Fibroblast of lung (primary cell): ENCODE data around the gene NTN1.

Experiments used
- CTCF ChIP-seq, 2 donors: IDR thresholded peaks in 1 of 2; conservative IDR thresholded peaks in 1 of 2; 1 replicate in 1 of 2; 2 replicates in 1 of 2; pipeline ENCODE4 v1.5.1; 2011 to 2012; ENCODE audit warnings: low read length in 2 of 2, control low read depth in 1 of 2, inconsistent platforms in 1 of 2, low read depth in 1 of 2, mild to moderate bottlenecking in 1 of 2
- EZH2 ChIP-seq: IDR thresholded peaks from 2 replicates; pipeline ENCODE4 v1.5.1; 2012; ENCODE audit warnings: low read length, control low read depth, mild to moderate bottlenecking; ENCODE audit errors: missing control alignments

- TF ChIP-seq EZH2 (no peak), CTCF (conservative IDR thresholded peaks at IDR 0.05 in 1 of 2, IDR thresholded peaks at IDR 0.05 in 1 of 2; ENCODE audit: low read depth in 1 of 2, low read length in 2 of 2) (no peak)
Observed at GRCh38 chr17:9055281-9055680, 34.0 kb downstream of the NTN1 start.
